ENCODE results near the gene ZNF182.
"Not testable (repeated sequence)": the region's sequence is repeated elsewhere in the genome, so short reads cannot be mapped to it uniquely, and the experiment has no call there.

Gene ZNF182

GRCh38 chrX:47973235-47973634, 30.6 kb downstream of the ZNF182 start:
- ATAC-seq (replicated peaks) (no peak), DNase-seq (no peak)
- Mint-ChIP-seq H3K4me3 (no peak overlapping the region), H3K27ac (no peak overlapping the region), H3K36me3 (ENCODE audit: insufficient read depth) (peaks cover 8% of the 10 kb centered on the region), H3K9me3 (peaks cover 7 to 12% of the 10 kb centered on the region in 2 donors), H3K4me1 (ENCODE audit: low read depth in 2 of 2) (no peaks in the 10 kb centered on the region), H3K27me3 (no peaks in the 10 kb centered on the region)

GRCh38 chrX:47965526-47965925, 38.3 kb downstream of the ZNF182 start:
- not testable (repeated sequence) for DNase-seq; H3K4me1 Mint-ChIP-seq (ENCODE audit: low read depth in 2 of 2); H3K27me3 Mint-ChIP-seq; H3K9me3 Mint-ChIP-seq; H3K27ac Mint-ChIP-seq; H3K4me3 Mint-ChIP-seq; ATAC-seq (replicated peaks); H3K36me3 Mint-ChIP-seq (ENCODE audit: insufficient read depth)

GRCh38 chrX:47961830-47962229, 42.0 kb downstream of the ZNF182 start:
- ATAC-seq (replicated peaks); H3K9me3 Mint-ChIP-seq; H3K36me3 Mint-ChIP-seq (ENCODE audit: insufficient read depth); H3K4me1 Mint-ChIP-seq (ENCODE audit: low read depth in 2 of 2); DNase-seq; H3K27me3 Mint-ChIP-seq; H3K4me3 Mint-ChIP-seq; H3K27ac Mint-ChIP-seq: not testable (repeated sequence)

GRCh38 chrX:47960406-47960805, 43.4 kb downstream of the ZNF182 start:
- H3K4me1 Mint-ChIP-seq (ENCODE audit: low read depth in 2 of 2) = no peaks in the 10 kb centered on the region
- no peaks in the 10 kb centered on the region for H3K9me3 Mint-ChIP-seq
- no peak overlapping the region for H3K4me3 Mint-ChIP-seq
- H3K36me3 Mint-ChIP-seq (ENCODE audit: insufficient read depth) = no peaks in the 10 kb centered on the region
- no peak for DNase-seq
- no peak overlapping the region for H3K27ac Mint-ChIP-seq
- no peak for ATAC-seq (replicated peaks)
- no peaks in the 10 kb centered on the region for H3K27me3 Mint-ChIP-seq

GRCh38 chrX:47958761-47959342, 44.9 kb downstream of the ZNF182 start:
- DNase-seq (peak in 2 of 3 experiments; percentile 2 to 3), ATAC-seq (replicated peaks) (peak; percentile 46)
- no peaks in the 10 kb centered on the region for H3K9me3 Mint-ChIP-seq
- no peaks in the 10 kb centered on the region for H3K4me1 Mint-ChIP-seq (ENCODE audit: low read depth in 2 of 2)
- H3K27ac Mint-ChIP-seq = no peak overlapping the region
- no peaks in the 10 kb centered on the region for H3K36me3 Mint-ChIP-seq (ENCODE audit: insufficient read depth)
- no peak overlapping the region for H3K4me3 Mint-ChIP-seq
- no peaks in the 10 kb centered on the region for H3K27me3 Mint-ChIP-seq

GRCh38 chrX:47958206-47958605, 45.6 kb downstream of the ZNF182 start:
- not testable (repeated sequence) for H3K27me3 Mint-ChIP-seq; H3K4me1 Mint-ChIP-seq (ENCODE audit: low read depth in 2 of 2)

GRCh38 chrX:47956016-47956415, 47.8 kb downstream of the ZNF182 start:
- Mint-ChIP-seq H3K4me1 (ENCODE audit: low read depth in 2 of 2) (no peaks in the 10 kb centered on the region), H3K9me3 (no peaks in the 10 kb centered on the region), H3K27ac (no peak overlapping the region), H3K36me3 (ENCODE audit: insufficient read depth) (no peaks in the 10 kb centered on the region), H3K4me3 (no peak overlapping the region), H3K27me3 (no peaks in the 10 kb centered on the region)
- no peak for DNase-seq
- ATAC-seq (replicated peaks) = no peak

More at GRCh38 chrX:47958206-47958605, 45.6 kb downstream of the ZNF182 start:
- not testable (repeated sequence) for H3K36me3 Mint-ChIP-seq (ENCODE audit: insufficient read depth); DNase-seq; ATAC-seq (replicated peaks); H3K9me3 Mint-ChIP-seq; H3K4me3 Mint-ChIP-seq; H3K27ac Mint-ChIP-seq

GRCh38 chrX:47955295-47955694, 48.5 kb downstream of the ZNF182 start:
- DNase-seq; H3K4me3 Mint-ChIP-seq; H3K36me3 Mint-ChIP-seq (ENCODE audit: insufficient read depth); H3K9me3 Mint-ChIP-seq; H3K27me3 Mint-ChIP-seq; H3K27ac Mint-ChIP-seq; H3K4me1 Mint-ChIP-seq (ENCODE audit: low read depth in 2 of 2); ATAC-seq (replicated peaks): not testable (repeated sequence)

GRCh38 chrX:47941423-47941822, 62.4 kb downstream of the ZNF182 start:
- Mint-ChIP-seq H3K4me1 (ENCODE audit: low read depth in 2 of 2) (no peaks in the 10 kb centered on the region), H3K27me3 (no peaks in the 10 kb centered on the region), H3K27ac (no peak overlapping the region), H3K36me3 (ENCODE audit: insufficient read depth) (no peaks in the 10 kb centered on the region), H3K9me3 (no peaks in the 10 kb centered on the region), H3K4me3 (no peak overlapping the region)
- DNase-seq (no peak), ATAC-seq (replicated peaks) (no peak)

GRCh38 chrX:47940448-47940847, 63.3 kb downstream of the ZNF182 start:
- H3K4me1 Mint-ChIP-seq (ENCODE audit: low read depth in 2 of 2) = no peaks in the 10 kb centered on the region
- H3K27me3 Mint-ChIP-seq = no peaks in the 10 kb centered on the region
- no peak for DNase-seq
- no peaks in the 10 kb centered on the region for H3K36me3 Mint-ChIP-seq (ENCODE audit: insufficient read depth)
- no peak for ATAC-seq (replicated peaks)
- no peak overlapping the region for H3K4me3 Mint-ChIP-seq
- H3K9me3 Mint-ChIP-seq = no peaks in the 10 kb centered on the region
- H3K27ac Mint-ChIP-seq = no peak overlapping the region

- Mint-ChIP-seq H3K9me3 (no peaks in the 10 kb centered on the region), H3K4me3 (no peak overlapping the region), H3K4me1 (ENCODE audit: low read depth in 2 of 2) (no peaks in the 10 kb centered on the region), H3K36me3 (ENCODE audit: insufficient read depth) (no peaks in the 10 kb centered on the region), H3K27ac (no peak overlapping the region), H3K27me3 (no peaks in the 10 kb centered on the region)
- DNase-seq (no peak), ATAC-seq (replicated peaks) (no peak)
These were observed 66.9 kb downstream of the ZNF182 start for GRCh38 chrX:47936940-47937317.

- no peak overlapping the region for H3K27ac Mint-ChIP-seq
- H3K4me1 Mint-ChIP-seq (ENCODE audit: low read depth in 2 of 2) = no peaks in the 10 kb centered on the region
- ATAC-seq (replicated peaks) (no peak), DNase-seq (no peak)
- H3K4me3 Mint-ChIP-seq = no peak overlapping the region
- H3K9me3 Mint-ChIP-seq = no peaks in the 10 kb centered on the region
- H3K36me3 Mint-ChIP-seq (ENCODE audit: insufficient read depth) = no peaks in the 10 kb centered on the region
- no peaks in the 10 kb centered on the region for H3K27me3 Mint-ChIP-seq
These were observed 67.4 kb downstream of the ZNF182 start for GRCh38 chrX:47936224-47936939.

- Mint-ChIP-seq H3K4me1 (ENCODE audit: low read depth in 2 of 2) (no peaks in the 10 kb centered on the region), H3K36me3 (ENCODE audit: insufficient read depth) (no peaks in the 10 kb centered on the region), H3K27ac (no peak overlapping the region), H3K9me3 (no peaks in the 10 kb centered on the region), H3K27me3 (no peaks in the 10 kb centered on the region), H3K4me3 (no peak overlapping the region)
- ATAC-seq (replicated peaks) (no peak), DNase-seq (no peak)
These were observed 69.8 kb downstream of the ZNF182 start for GRCh38 chrX:47933946-47934345.

- not testable (repeated sequence) for H3K36me3 Mint-ChIP-seq (ENCODE audit: insufficient read depth); H3K27me3 Mint-ChIP-seq; H3K4me1 Mint-ChIP-seq (ENCODE audit: low read depth in 2 of 2); H3K4me3 Mint-ChIP-seq; ATAC-seq (replicated peaks); H3K27ac Mint-ChIP-seq; H3K9me3 Mint-ChIP-seq; DNase-seq
These were observed 71.8 kb downstream of the ZNF182 start for GRCh38 chrX:47931970-47932369.
